Neural cell (in vitro differentiated cells): ENCODE data around the gene C2.

Source experiments
- EP300 ChIP-seq: fragments of 450-650 bp; conservative IDR thresholded peaks from 2 replicates; pipeline ENCODE4 v1.6.1; 2014; ENCODE audit warnings: antibody characterized with exemption, mild to moderate bottlenecking, moderate library complexity; ENCODE audit not compliant: poor library complexity, severe bottlenecking
- EZH2 ChIP-seq: fragments of 200-600, 300-800 bp; shearing (Covaris generic), sonication (generic); IDR thresholded peaks from 2 replicates; pipeline ENCODE4 v1.6.1; 2014; ENCODE audit warnings: antibody characterized with exemption, low read length, borderline replicate concordance, mild to moderate bottlenecking; ENCODE audit not compliant: insufficient read depth, poor library complexity, severe bottlenecking
- MXI1 ChIP-seq: fragments of 450-650 bp; conservative IDR thresholded peaks from 2 replicates; pipeline ENCODE4 v1.6.1; 2014; ENCODE audit warnings: antibody characterized with exemption, mild to moderate bottlenecking; ENCODE audit not compliant: poor library complexity, severe bottlenecking
- POLR2AphosphoS5 ChIP-seq: IDR thresholded peaks from 2 replicates; pipeline ENCODE4 v1.6.1; 2012
- RAD21 ChIP-seq: fragments of 450-650 bp; conservative IDR thresholded peaks from 2 replicates; pipeline ENCODE4 v1.6.1; 2014; ENCODE audit warnings: antibody characterized with exemption, mild to moderate bottlenecking, moderate library complexity
- SMC3 ChIP-seq: fragments of 450-650 bp; conservative IDR thresholded peaks from 2 replicates; pipeline ENCODE4 v1.6.1; 2014; ENCODE audit warnings: antibody characterized with exemption, mild to moderate bottlenecking, moderate library complexity; ENCODE audit not compliant: poor library complexity
- TAF1 ChIP-seq: IDR thresholded peaks from 2 replicates; pipeline ENCODE4 v1.6.1; 2012; ENCODE audit warnings: low read depth
- TF ChIP-seq, protein P1 (sequence below): fragments of 450-650 bp; IDR thresholded peaks from 2 replicates; pipeline ENCODE4 v1.5.1; 2014; ENCODE audit warnings: antibody characterized with exemption, mild to moderate bottlenecking, moderate library complexity; ENCODE audit not compliant: poor library complexity, severe bottlenecking
- TF ChIP-seq, protein P2 (sequence below): IDR thresholded peaks from 2 replicates; pipeline ENCODE4 v1.6.1; 2012; ENCODE audit warnings: borderline replicate concordance

DNA sequence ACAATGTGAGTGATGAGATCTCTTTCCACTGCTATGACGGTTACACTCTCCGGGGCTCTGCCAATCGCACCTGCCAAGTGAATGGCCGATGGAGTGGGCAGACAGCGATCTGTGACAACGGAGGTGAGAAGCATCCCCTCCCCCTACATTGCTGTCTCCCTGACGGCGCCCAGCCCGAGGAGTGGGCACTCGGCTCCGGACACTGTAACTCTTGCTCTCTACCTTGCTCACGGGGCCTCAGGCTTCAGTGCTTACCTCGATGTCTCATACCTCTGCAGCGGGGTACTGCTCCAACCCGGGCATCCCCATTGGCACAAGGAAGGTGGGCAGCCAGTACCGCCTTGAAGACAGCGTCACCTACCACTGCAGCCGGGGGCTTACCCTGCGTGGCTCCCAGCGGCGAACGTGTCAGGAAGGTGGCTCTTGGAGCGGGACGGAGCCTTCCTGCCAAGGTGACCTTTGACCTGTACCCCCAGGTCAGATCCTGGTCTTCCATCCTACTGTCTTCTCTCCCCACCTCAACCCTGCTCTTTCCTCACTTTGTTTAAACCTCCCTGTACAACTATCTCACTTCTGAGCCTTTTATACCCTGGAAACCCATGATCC is 19.7 kb downstream of the C2 start:
- TF ChIP-seq, protein P1, sequence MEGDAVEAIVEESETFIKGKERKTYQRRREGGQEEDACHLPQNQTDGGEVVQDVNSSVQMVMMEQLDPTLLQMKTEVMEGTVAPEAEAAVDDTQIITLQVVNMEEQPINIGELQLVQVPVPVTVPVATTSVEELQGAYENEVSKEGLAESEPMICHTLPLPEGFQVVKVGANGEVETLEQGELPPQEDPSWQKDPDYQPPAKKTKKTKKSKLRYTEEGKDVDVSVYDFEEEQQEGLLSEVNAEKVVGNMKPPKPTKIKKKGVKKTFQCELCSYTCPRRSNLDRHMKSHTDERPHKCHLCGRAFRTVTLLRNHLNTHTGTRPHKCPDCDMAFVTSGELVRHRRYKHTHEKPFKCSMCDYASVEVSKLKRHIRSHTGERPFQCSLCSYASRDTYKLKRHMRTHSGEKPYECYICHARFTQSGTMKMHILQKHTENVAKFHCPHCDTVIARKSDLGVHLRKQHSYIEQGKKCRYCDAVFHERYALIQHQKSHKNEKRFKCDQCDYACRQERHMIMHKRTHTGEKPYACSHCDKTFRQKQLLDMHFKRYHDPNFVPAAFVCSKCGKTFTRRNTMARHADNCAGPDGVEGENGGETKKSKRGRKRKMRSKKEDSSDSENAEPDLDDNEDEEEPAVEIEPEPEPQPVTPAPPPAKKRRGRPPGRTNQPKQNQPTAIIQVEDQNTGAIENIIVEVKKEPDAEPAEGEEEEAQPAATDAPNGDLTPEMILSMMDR: no peak
- TF ChIP-seq EP300: no peak
- no peak for TF ChIP-seq EZH2
- no peak for TF ChIP-seq RAD21
- TF ChIP-seq, protein P2, sequence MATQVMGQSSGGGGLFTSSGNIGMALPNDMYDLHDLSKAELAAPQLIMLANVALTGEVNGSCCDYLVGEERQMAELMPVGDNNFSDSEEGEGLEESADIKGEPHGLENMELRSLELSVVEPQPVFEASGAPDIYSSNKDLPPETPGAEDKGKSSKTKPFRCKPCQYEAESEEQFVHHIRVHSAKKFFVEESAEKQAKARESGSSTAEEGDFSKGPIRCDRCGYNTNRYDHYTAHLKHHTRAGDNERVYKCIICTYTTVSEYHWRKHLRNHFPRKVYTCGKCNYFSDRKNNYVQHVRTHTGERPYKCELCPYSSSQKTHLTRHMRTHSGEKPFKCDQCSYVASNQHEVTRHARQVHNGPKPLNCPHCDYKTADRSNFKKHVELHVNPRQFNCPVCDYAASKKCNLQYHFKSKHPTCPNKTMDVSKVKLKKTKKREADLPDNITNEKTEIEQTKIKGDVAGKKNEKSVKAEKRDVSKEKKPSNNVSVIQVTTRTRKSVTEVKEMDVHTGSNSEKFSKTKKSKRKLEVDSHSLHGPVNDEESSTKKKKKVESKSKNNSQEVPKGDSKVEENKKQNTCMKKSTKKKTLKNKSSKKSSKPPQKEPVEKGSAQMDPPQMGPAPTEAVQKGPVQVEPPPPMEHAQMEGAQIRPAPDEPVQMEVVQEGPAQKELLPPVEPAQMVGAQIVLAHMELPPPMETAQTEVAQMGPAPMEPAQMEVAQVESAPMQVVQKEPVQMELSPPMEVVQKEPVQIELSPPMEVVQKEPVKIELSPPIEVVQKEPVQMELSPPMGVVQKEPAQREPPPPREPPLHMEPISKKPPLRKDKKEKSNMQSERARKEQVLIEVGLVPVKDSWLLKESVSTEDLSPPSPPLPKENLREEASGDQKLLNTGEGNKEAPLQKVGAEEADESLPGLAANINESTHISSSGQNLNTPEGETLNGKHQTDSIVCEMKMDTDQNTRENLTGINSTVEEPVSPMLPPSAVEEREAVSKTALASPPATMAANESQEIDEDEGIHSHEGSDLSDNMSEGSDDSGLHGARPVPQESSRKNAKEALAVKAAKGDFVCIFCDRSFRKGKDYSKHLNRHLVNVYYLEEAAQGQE: no peak
- TF ChIP-seq POLR2AphosphoS5: no peak
- TF ChIP-seq TAF1: no peak
- no peak for TF ChIP-seq SMC3
- no peak for TF ChIP-seq MXI1
